Muscle of arm (tissue), 12 donors: Measurements from ENCODE around the gene GGT5. TPM values are rescaled to one million over a fixed set of nuclear protein-coding genes. Genes with fewer than 3 reads are reported as not detected.
"Not testable (repeated sequence)": the region's sequence is repeated elsewhere in the genome, so short reads cannot be mapped to it uniquely, and the experiment has no call there.

Experiments
- DNase-seq: peaks from one replicate; pipeline ENCODE4 v3.0.0-alpha.2; 2013
- polyA plus RNA-seq, 12 donors: library from polyadenylated mRNA; unstranded; fragments of 120-200 nt; gene quantifications; one replicate each; pipeline ENCODE4 v1.2.1, GENCODE V29; 2013; ENCODE audit not compliant: insufficient read length in 12 of 12

Gene GGT5
- polyA plus RNA-seq, 12 donors = 7.8 to 24.2 (median 12.0) TPM; not detected in 1

GRCh38 chr22:24184057-24184798 is 60.7 kb downstream of the GGT5 start:
- no peak for DNase-seq

GRCh38 chr22:24183321-24184031 is 61.4 kb downstream of the GGT5 start:
- DNase-seq = no peak

- not testable (repeated sequence) for DNase-seq
Observed at GRCh38 chr22:24182900-24183246, 62.0 kb downstream of the GGT5 start.

- DNase-seq = no peak
Observed at GRCh38 chr22:24181996-24182899, 62.6 kb downstream of the GGT5 start.

GRCh38 chr22:24181088-24181995 is 63.5 kb downstream of the GGT5 start, which contains the start of gene SUSD2:
SUSD2 (plus strand) TSS chr22:24181487; CDS start chr22:24181520, 33 bp downstream.
- no peak for DNase-seq

- DNase-seq = no peak
Observed at GRCh38 chr22:24180316-24181087, 64.4 kb downstream of the GGT5 start.

- DNase-seq = no peak
Observed at GRCh38 chr22:24179478-24180210, 65.2 kb downstream of the GGT5 start.

- no peak for DNase-seq
Observed at GRCh38 chr22:24178502-24179440, 66.1 kb downstream of the GGT5 start.

- DNase-seq = no peak
Observed at GRCh38 chr22:24178021-24178431, 66.9 kb downstream of the GGT5 start.

- no peak for DNase-seq
Observed at GRCh38 chr22:24177456-24177855, 67.4 kb downstream of the GGT5 start.

- no peak for DNase-seq
Observed at GRCh38 chr22:24177045-24177444, 67.8 kb downstream of the GGT5 start.

- no peak for DNase-seq
Observed at GRCh38 chr22:24176630-24177029, 68.3 kb downstream of the GGT5 start.

GRCh38 chr22:24176040-24176439 is 68.8 kb downstream of the GGT5 start:
- DNase-seq = no peak

- peak; percentile 71 for DNase-seq
Observed at GRCh38 chr22:24175160-24175808, 69.6 kb downstream of the GGT5 start.

GRCh38 chr22:24171822-24172221 is 73.1 kb downstream of the GGT5 start:
- no peak for DNase-seq

GRCh38 chr22:24170632-24171031 is 74.2 kb downstream of the GGT5 start:
- no peak for DNase-seq

- DNase-seq = no peak
Observed at GRCh38 chr22:24170188-24170587, 74.7 kb downstream of the GGT5 start.
